IMR-90 (cell line): ENCODE results near the gene SH3BGRL3. TPM values are rescaled to one million over a fixed set of nuclear protein-coding genes. Genes with fewer than 3 reads are reported as not detected.

Source experiments
- ATAC-seq: fragments of 200-7000 bp; cut with Tn5 transposase; 2 replicates; pipeline ENCODE4 v1.9.1; 2020; ENCODE audit warnings: low read depth, mild to moderate bottlenecking, moderate library complexity
- BruUV-seq: library from RNA; stranded (reverse); fragments of 400-500 nt; replicated peaks from 2 replicates; lab custom pipeline; 2021; lab: Mats Ljungman, UMichigan
- CTCF ChIA-PET: fragments of 300-600 bp; formaldehyde crosslinking; extraction: SDS; loops from one replicate; lab custom pipeline; 2021; ENCODE audit warnings: antibody characterized with exemption; lab: Yijun Ruan, JAX
- POLR2A ChIA-PET: fragments of 300-600 bp; sonication (Branson Sonifier 250); formaldehyde crosslinking; loops from one replicate; lab custom pipeline; 2022; ENCODE audit warnings: antibody characterized with exemption; ENCODE audit not compliant: unreplicated experiment; lab: Charles Lee
- DNase-seq: peaks from one replicate; pipeline ENCODE4 v3.0.0; 2013
- H2AFZ ChIP-seq: replicated peaks from 2 replicates; pipeline ENCODE3; 2013; ENCODE audit warnings: low read length, mild to moderate bottlenecking; ENCODE audit not compliant: poor library complexity
- H2AK5ac ChIP-seq: 2 replicates; pipeline ENCODE4 v1.6.1; 2013; ENCODE audit warnings: low read depth, low read length, inconsistent platforms
- H2AK9ac ChIP-seq: replicated peaks from 2 replicates; pipeline ENCODE3; 2013; ENCODE audit warnings: mild to moderate bottlenecking, low read depth, low read length, moderate library complexity; ENCODE audit not compliant: poor library complexity
- H2BK120ac ChIP-seq: 2 replicates; pipeline ENCODE4 v1.6.1; 2013; ENCODE audit warnings: low read depth, low read length, inconsistent platforms
- H2BK15ac ChIP-seq: 3 replicates; pipeline ENCODE4 v1.6.1; 2013; ENCODE audit warnings: low read depth, low read length, inconsistent platforms
- H2BK20ac ChIP-seq: 2 replicates; pipeline ENCODE4 v1.6.1; 2013; ENCODE audit warnings: low read depth, mild to moderate bottlenecking, inconsistent platforms, low read length, moderate library complexity
- H2BK5ac ChIP-seq: 2 replicates; pipeline ENCODE4 v1.6.1; 2013; ENCODE audit warnings: mild to moderate bottlenecking, low read depth, low read length, inconsistent platforms; ENCODE audit not compliant: poor library complexity, severe bottlenecking
- H3K14ac ChIP-seq: replicated peaks from 2 replicates; pipeline ENCODE4 v1.6.1; 2013; ENCODE audit warnings: low read depth, low read length, inconsistent platforms
- H3K18ac ChIP-seq: 2 replicates; pipeline ENCODE4 v1.6.1; 2013; ENCODE audit warnings: low read depth, low read length, control low read depth
- H3K23ac ChIP-seq: 2 replicates; pipeline ENCODE4 v1.6.1; 2013; ENCODE audit warnings: low read depth, low read length, inconsistent platforms
- H3K27ac ChIP-seq: 2 replicates; pipeline ENCODE4 v1.5.1; 2013; ENCODE audit warnings: mild to moderate bottlenecking, control low read depth, low read length; ENCODE audit not compliant: insufficient read depth
- H3K27me3 ChIP-seq: 2 replicates; pipeline ENCODE4 v1.6.1; 2013; ENCODE audit warnings: low read length; ENCODE audit not compliant: control insufficient read depth, insufficient read depth
- H3K36me3 ChIP-seq: 2 replicates; pipeline ENCODE4 v1.6.1; 2013; ENCODE audit warnings: low read length, mixed read lengths; ENCODE audit not compliant: control insufficient read depth, insufficient read depth
- H3K4ac ChIP-seq: 2 replicates; pipeline ENCODE4 v1.6.1; 2013; ENCODE audit warnings: low read depth, low read length, inconsistent platforms
- H3K4me1 ChIP-seq: 2 replicates; pipeline ENCODE4 v1.6.1; 2013; ENCODE audit warnings: low read length, mixed read lengths; ENCODE audit not compliant: control insufficient read depth, insufficient read depth
- H3K4me2 ChIP-seq: 2 replicates; pipeline ENCODE4 v1.6.1; 2013; ENCODE audit warnings: low read depth, mild to moderate bottlenecking, control low read depth, low read length, moderate library complexity
- H3K4me3 ChIP-seq: 2 replicates; pipeline ENCODE4 v1.5.1; 2013; ENCODE audit warnings: low read depth, mild to moderate bottlenecking, control low read depth, low read length, moderate library complexity; ENCODE audit not compliant: insufficient read depth
- H3K56ac ChIP-seq: 2 replicates; pipeline ENCODE4 v1.6.1; 2013; ENCODE audit warnings: low read length, inconsistent platforms; ENCODE audit not compliant: insufficient read depth; ENCODE audit errors: extremely low read depth
- H3K79me1 ChIP-seq, 2 experiments: 2 replicates each; pipeline ENCODE4 v1.6.1; 2013; ENCODE audit warnings: low read length in 2 of 2, inconsistent platforms in 1 of 2, low read depth in 1 of 2
- H3K9ac ChIP-seq: 2 replicates; pipeline ENCODE4 v1.6.1; 2013; ENCODE audit warnings: low read depth, low read length, control low read depth
- H3K9me1 ChIP-seq: 2 replicates; pipeline ENCODE4 v1.6.1; 2013; ENCODE audit warnings: low read length, inconsistent platforms; ENCODE audit not compliant: insufficient read depth
- H3K9me3 ChIP-seq: 2 replicates; pipeline ENCODE4 v1.6.1; 2013; ENCODE audit warnings: low read length; ENCODE audit not compliant: control insufficient read depth, insufficient read depth
- H4K20me1 ChIP-seq: 2 replicates; pipeline ENCODE4 v1.6.1; 2013; ENCODE audit warnings: low read length, inconsistent platforms; ENCODE audit not compliant: insufficient read depth
- H4K5ac ChIP-seq: 2 replicates; pipeline ENCODE4 v1.6.1; 2013; ENCODE audit warnings: mild to moderate bottlenecking, low read depth, low read length, control low read depth
- H4K8ac ChIP-seq, 2 experiments: 2 replicates each; pipeline ENCODE4 v1.6.1; 2013; ENCODE audit warnings: low read depth in 2 of 2, low read length in 2 of 2, control low read depth in 1 of 2, inconsistent platforms in 1 of 2
- H4K91ac ChIP-seq: 2 replicates; pipeline ENCODE4 v1.6.1; 2013; ENCODE audit warnings: low read depth, low read length, inconsistent platforms; ENCODE audit not compliant: insufficient read depth
- BHLHE40 ChIP-seq: fragments of 150-350 bp; IDR thresholded peaks from 2 replicates; pipeline ENCODE4 v1.6.1; 2016; ENCODE audit warnings: mild to moderate bottlenecking, low read depth, low read length
- CHD1 ChIP-seq: IDR thresholded peaks from 2 replicates; pipeline ENCODE4 v1.6.1; 2012; ENCODE audit warnings: low read depth, low read length, improper control_type of control experiment
- CTCF ChIP-seq: conservative IDR thresholded peaks from 2 replicates; pipeline ENCODE4 v1.5.1; 2012; ENCODE audit warnings: mild to moderate bottlenecking, low read depth, low read length, improper control_type of control experiment
- MXI1 ChIP-seq: IDR thresholded peaks from 2 replicates; pipeline ENCODE4 v1.6.1; 2012; ENCODE audit warnings: low read depth, mild to moderate bottlenecking, low read length, moderate library complexity, borderline replicate concordance
- NFE2L2 ChIP-seq: fragments of 150-350 bp; IDR thresholded peaks from 2 replicates; pipeline ENCODE4 v1.6.1; 2016; ENCODE audit warnings: low read depth, mild to moderate bottlenecking, low read length
- POLR2A ChIP-seq: IDR thresholded peaks from 2 replicates; pipeline ENCODE4 v1.6.1; 2012; ENCODE audit warnings: mild to moderate bottlenecking, low read depth, low read length
- RCOR1 ChIP-seq: IDR thresholded peaks from 2 replicates; pipeline ENCODE4 v1.6.1; 2012; ENCODE audit warnings: mild to moderate bottlenecking, low read length, improper control_type of control experiment; ENCODE audit not compliant: insufficient replicate concordance
- WGBS, 2 experiments: methylation state at CpG; one replicate each; pipeline versions ENCODE4 v1.1.5 to v1.1.7; 2013; ENCODE audit warnings: missing lambda C conversion rate in 2 of 2; ENCODE audit not compliant: insufficient read length in 1 of 2; ENCODE audit errors: extremely low coverage in 2 of 2; 5-methylcytosine and 5-hydroxymethylcytosine counted together
- dilution Hi-C: fragments of 300-500 bp; cut with HindIII; formaldehyde crosslinking; loops from one replicate; pipeline ENCODE4 v1.14.3; 2018; ENCODE audit warnings: low sequenced_read_pairs; ENCODE audit not compliant: unreplicated experiment
- in situ Hi-C: fragments of 300-500 bp; cut with MboI; formaldehyde crosslinking; loops from 3 replicates; pipeline ENCODE4 v1.14.3; 2019; ENCODE audit warnings: low sequenced_read_pairs, inconsistent platforms, mixed read lengths
- intact Hi-C: fragments of 100-400 bp; cut with micrococcal nuclease; formaldehyde crosslinking; loops from 2 replicates; pipeline ENCODE4 v1.10.0; 2022
- polyA plus RNA-seq, 3 experiments: library from polyadenylated mRNA; depleted of rRNA; stranded (reverse); fragments of >200 nt; gene quantifications; 2 replicates each; pipeline ENCODE4 v1.2.3, GENCODE V29; 2012; ENCODE audit warnings: low replicate concordance in 1 of 3
- total RNA-seq: library from RNA; depleted of rRNA; stranded (reverse); fragments of >200 nt; gene quantifications from 2 replicates; pipeline ENCODE4 v1.2.3, GENCODE V29; 2012
- TF ChIP-seq, protein P1 (sequence below): fragments of 150-350 bp; IDR thresholded peaks from 2 replicates; pipeline ENCODE4 v1.6.1; 2017; ENCODE audit warnings: mild to moderate bottlenecking, antibody characterized with exemption, low read length, low read depth

The SH3BGRL3 gene
- total and polyA plus RNA-seq, 2 of the 4 experiments (the other 2 are of a cell fraction): 35.0 to 483 TPM

GRCh38 chr1:26278303-26278702, 1.6 kb upstream of the SH3BGRL3 start:
- H2AK5ac ChIP-seq: peak overlapping the region; percentile 86
- 0% methylated on average over 2 of the region's 4 CpGs; no CpG with 5 or more reads in 1 of the 2 experiments for WGBS, 2 experiments
- H3K56ac ChIP-seq: 0 out of 2 replicates have a peak overlapping the region, but pooled peaks have one; percentile 18
- H3K27ac ChIP-seq: peak overlapping the region; percentile 72; the same call in 1 of the 2 replicates
- H2BK5ac ChIP-seq: peak overlapping the region; percentile 92
- TF ChIP-seq CTCF (no peak), BHLHE40 (no peak), POLR2A (no peak), CHD1 (no peak), RCOR1 (no peak), MXI1 (peak; percentile 51; the same call in 1 of the 2 replicates), NFE2L2 (no peak)
- TF ChIP-seq, protein P1, sequence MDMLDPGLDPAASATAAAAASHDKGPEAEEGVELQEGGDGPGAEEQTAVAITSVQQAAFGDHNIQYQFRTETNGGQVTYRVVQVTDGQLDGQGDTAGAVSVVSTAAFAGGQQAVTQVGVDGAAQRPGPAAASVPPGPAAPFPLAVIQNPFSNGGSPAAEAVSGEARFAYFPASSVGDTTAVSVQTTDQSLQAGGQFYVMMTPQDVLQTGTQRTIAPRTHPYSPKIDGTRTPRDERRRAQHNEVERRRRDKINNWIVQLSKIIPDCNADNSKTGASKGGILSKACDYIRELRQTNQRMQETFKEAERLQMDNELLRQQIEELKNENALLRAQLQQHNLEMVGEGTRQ: peak; percentile 90
- peak overlapping the region; percentile 21; the same call in 1 of the 2 replicates for H4K91ac ChIP-seq
- no peak overlapping the region for H3K4me3 ChIP-seq
- H3K27me3 ChIP-seq: no peaks in the 10 kb centered on the region
- dilution Hi-C loops: no loop called here
- H3K23ac ChIP-seq: peak overlapping the region; percentile 55; the same call in 1 of the 2 replicates
- ATAC-seq: peak; percentile 13
- H4K20me1 ChIP-seq: peaks cover 46% of the 10 kb centered on the region
- H3K36me3 ChIP-seq: peaks cover 23% of the 10 kb centered on the region
- peak overlapping the region; percentile 68 for H2BK120ac ChIP-seq
- no peak overlapping the region for H2AFZ ChIP-seq
- H2BK15ac ChIP-seq: peak overlapping the region; percentile 18; the same call in 1 of the 3 replicates
- in situ Hi-C loops: no loop called here
- peaks cover 51% of the 10 kb centered on the region for H3K4me1 ChIP-seq
- H3K4me2 ChIP-seq: no peak overlapping the region
- H2AK9ac ChIP-seq: peak overlapping the region; percentile 47
- H3K4ac ChIP-seq: peak overlapping the region; percentile 99
- ChIA-PET POLR2A (no interaction called here), CTCF (interaction anchor here (0.5 to 1.5 kb wide), 2 partner anchors 37 to 39 kb away, joined by 3 to 5 read pairs; partner anchors contain the start of gene CD52)
- no peak overlapping the region for H3K9ac ChIP-seq
- H3K9me1 ChIP-seq: peaks cover 37% of the 10 kb centered on the region
- BruUV-seq: no TSS peak
- peak overlapping the region; percentile 57; the same call in 1 of the 2 replicates for H2BK20ac ChIP-seq
- peak overlapping the region; percentile 69; the same call in 1 of the 2 replicates for H3K14ac ChIP-seq
- no peaks in the 10 kb centered on the region for H3K9me3 ChIP-seq
- intact Hi-C loops: loop anchor here (5.0 kb wide), 1 partner anchor 241 kb away; no protein-coding TSS in a partner anchor
- peak overlapping the region; percentile 10; the same call in 1 of the 2 replicates for H4K5ac ChIP-seq
- H3K18ac ChIP-seq: no peak overlapping the region
- peak overlapping the region in 1 of 2 experiments; percentile 55; a peak in 3 of 4 replicates for H4K8ac ChIP-seq
- H3K79me1 ChIP-seq: peaks cover 19 to 58% of the 10 kb centered on the region in 2 experiments; a peak in 3 of 4 replicates
- peak; percentile 77 for DNase-seq
